8988T (cell line): Measurements from ENCODE around the gene TMEM191B.
"Not testable (repeated sequence)": the region's sequence is repeated elsewhere in the genome, so short reads cannot be mapped to it uniquely, and the experiment has no call there.

Source experiments
- DNase-seq: peaks from one replicate; pipeline ENCODE4 v3.0.0; 2011

TMEM191B gene

DNA sequence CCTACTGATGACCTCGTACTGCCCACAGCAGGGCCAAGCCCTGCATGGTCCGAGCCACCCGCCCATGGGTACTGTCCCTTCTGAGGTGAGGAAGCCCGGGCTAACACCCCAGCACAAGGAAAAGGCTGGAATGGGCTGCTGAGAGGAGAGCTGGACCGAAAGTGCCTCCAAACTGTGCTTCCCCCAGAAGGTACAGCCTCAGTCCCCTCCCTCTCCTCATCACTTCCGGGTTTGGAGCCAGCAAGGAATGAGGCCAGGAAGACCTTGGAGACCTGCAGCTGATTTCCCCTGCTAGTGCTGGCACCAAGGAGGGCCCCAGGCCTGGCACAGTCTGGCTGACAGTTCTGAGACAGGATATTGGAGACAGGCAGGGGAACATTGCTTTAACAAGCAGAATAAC lies 31.3 kb downstream of the TMEM191B start:
- not testable (repeated sequence) for DNase-seq

DNA sequence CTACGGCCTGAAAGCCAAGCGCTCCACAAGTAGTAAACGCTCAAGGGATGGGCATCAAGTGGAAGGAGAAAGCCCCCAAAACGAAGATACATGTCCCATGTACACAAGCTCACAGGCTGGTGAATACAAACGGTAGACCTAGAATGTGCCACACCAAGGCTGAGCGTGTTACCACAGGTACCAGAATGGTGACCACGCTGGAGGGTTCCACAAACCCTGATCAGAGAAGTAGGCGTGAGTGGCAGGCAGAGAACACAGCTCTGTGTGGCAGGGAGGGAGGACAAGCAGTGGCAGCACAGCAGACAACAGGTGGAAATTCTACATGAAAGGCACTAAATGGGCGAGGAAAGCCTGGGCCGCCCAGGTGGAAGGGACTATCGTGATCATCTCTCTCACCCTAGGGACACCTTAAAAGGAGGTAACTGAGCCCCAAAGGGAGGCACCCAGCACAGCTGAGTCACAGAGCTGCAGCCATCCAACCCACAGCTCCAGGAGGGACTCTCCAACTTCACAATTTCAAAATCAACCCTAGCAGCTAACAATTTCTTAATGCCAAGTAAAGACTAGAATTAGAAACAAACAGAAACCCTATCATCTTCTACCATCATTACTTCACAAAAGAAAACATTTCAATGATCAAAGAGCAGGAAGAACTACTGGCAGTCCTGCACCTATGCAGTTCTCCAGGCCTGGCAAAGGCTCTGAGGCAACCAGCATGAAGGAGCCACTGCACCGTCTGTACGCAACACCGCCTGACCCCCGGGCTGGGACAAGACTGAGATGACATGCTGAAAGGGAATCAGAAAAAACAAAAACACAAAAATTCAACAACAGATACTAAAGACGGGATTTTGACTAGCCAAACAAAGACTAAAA lies 32.7 kb downstream of the TMEM191B start:
- DNase-seq = not testable (repeated sequence)

GRCh38 chr22:18570509-18571246 lies 43.1 kb downstream of the TMEM191B start:
- DNase-seq = not testable (repeated sequence)

- DNase-seq = not testable (repeated sequence)
Measured at GRCh38 chr22:18573483-18574164, 46.0 kb downstream of the TMEM191B start.

DNA sequence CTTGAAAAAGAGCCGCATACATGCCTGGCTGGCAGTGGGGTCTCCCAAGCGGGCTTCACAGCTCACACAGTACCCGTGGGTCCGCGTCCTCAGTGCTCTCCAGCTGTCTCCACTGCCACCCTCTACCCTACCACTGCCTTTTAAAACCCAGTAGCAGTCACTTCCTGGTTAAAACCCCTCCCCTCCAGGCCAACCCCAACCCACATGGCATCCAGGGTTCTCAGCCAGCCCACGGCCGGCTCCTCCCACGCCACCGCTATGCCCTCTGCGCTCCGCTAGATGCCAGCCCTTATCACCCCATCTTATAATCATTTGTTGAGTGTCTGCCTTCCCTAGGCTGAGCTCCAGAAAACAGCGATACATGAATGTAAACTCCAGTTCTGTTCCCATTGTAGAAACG lies 47.0 kb downstream of the TMEM191B start:
- not testable (repeated sequence) for DNase-seq

DNA sequence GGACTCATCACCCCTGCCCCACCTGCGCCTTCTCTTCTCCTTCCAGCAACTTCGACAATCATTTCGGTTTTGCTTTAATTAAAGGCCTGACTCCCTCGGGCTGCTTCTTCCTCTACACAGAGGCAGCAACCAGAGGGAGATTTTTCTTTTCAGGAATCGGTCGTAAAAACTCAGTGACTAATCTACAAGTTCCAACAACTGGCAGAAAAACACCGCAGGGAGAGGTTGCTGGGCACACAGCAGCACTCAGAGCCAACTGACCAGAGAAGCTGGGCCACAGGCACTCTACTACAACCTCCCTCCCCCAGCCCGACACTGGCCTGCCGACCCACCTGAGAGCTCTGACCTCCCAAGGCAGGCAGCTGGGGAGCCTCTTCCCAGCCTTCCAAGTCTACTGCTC lies 48.1 kb downstream of the TMEM191B start:
- DNase-seq = not testable (repeated sequence)

DNA sequence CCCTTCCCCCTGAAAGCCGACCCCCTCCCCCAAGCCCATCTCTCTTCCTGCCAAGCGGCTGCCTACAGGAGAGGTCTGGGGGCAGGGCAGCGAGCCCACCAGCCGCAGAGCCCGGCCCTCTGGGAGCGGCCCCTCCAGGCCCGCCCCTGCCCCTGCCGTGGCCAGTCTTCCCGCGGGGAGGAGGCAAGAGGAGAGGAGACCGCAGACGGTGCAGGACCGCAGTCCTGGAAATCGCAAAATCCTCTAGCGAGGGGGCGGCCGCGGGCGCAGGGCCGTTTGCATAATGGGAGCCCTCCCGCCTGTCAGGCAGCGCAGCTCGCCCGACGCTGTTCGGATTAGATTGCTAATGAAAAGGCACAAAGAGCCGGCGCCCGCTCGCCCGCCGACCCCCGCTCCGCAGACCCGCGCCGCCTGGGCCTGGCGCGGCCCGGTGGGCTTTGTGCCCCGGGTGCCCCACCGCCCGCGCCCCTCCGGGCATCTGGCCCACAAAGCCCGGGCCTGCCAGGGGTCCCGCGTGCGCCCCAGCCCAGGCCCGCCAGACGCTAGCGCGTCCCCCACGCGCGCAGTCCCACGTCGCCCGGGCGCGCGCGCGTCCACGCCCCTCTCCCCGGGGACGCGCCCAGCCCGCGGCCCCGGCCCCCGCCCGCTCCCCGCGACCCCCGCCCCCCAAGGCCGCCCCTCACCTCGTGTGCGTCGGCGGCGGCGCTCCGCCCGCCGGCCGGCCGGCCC lies 49.7 kb downstream of the TMEM191B start:
- DNase-seq = not testable (repeated sequence)

GRCh38 chr22:18577847-18578246 lies 50.2 kb downstream of the TMEM191B start:
- DNase-seq = not testable (repeated sequence)
